HG03025 (cell line): ENCODE measurements around the gene NCAM1.

Experiments used
- ATAC-seq: cut with Tn5 transposase; IDR thresholded peaks from one replicate; pipeline ENCODE4 v1.9.1; 2021; ENCODE audit warnings: mild to moderate bottlenecking, moderate library complexity; ENCODE audit not compliant: unreplicated experiment, low FRiP score

NCAM1 gene

DNA sequence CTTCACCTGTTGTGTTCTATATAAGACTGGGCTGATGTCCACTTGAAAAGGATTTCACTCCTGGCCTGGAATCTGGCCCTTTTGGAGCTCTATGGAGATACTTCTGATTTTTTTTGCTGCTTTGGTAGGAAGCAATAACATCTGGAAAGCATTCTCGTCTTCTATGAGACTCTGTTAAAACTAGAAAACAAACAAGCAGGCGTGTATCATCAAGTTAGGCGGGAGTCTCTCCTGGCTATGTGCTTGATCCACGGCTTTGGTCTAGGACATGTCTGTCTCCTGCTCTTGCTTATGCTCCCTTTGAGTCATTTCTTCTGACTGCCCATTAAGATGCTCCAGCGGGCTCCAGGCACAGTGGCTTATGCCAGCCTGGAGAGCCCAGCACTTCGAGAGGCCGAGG lies 231.8 kb downstream of the NCAM1 start:
- ATAC-seq = no peak

GRCh38 chr11:113193946-113194345 lies 232.7 kb downstream of the NCAM1 start:
- ATAC-seq = no peak

DNA sequence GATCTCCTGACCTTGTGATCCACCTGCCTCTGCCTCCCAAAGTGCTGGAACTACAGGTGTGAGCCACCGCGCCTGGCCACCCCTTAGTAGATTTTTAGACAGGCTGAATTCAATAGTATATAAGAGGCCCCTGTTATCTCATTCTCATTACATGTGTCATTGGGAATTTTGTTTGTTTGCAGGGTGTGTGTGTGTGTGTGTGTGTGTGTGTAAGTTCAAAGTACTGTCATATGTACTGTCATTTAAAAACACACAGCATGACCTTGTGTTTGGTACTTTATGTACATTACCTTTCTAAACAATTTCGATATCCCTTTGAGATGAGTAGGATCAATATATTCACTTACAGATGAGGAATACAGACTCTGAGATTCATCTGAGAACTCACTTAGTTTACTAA lies 234.5 kb downstream of the NCAM1 start:
- no peak for ATAC-seq

GRCh38 chr11:113197446-113197845 lies 236.2 kb downstream of the NCAM1 start:
- no peak for ATAC-seq

- ATAC-seq = no peak
Observed at GRCh38 chr11:113198972-113199661, 237.9 kb downstream of the NCAM1 start.

GRCh38 chr11:113199866-113200265 lies 238.6 kb downstream of the NCAM1 start:
- ATAC-seq = no peak

DNA sequence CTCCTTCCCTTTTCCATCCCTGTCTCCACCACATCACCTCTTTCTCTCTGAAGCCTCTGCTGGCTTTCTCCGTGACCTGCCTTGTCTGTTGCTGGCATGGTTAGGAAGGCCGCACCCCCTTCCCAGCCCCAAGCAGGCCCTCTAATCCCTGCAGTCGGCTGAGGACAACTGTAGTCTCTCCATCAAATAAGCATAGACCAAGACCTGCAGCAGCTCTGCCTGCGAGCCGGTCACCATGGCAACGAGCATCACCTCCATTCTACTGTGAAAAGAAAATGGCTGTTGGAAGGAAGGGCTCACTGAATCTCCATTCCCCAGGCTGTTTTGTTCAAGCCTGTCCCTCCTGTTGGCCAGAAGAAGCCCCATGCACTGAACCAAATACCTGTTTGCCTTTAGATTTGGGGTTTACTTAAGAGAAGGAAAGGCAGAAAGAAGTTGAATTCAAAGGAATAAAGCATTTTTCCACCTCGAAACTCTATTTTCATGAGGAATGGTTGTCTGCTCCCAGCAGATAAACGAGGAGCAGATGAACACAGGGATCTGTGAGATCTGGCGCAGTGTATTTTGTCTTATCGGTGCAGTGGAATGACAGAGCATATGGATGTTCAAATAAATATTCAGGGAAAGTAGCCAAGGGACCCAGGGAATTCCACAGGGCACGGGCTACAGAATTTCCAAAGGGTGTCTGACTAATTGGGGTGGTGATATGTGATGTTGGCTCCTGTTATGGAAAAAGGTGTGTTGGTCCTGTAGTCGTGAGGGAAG lies 240.0 kb downstream of the NCAM1 start:
- no peak for ATAC-seq

DNA sequence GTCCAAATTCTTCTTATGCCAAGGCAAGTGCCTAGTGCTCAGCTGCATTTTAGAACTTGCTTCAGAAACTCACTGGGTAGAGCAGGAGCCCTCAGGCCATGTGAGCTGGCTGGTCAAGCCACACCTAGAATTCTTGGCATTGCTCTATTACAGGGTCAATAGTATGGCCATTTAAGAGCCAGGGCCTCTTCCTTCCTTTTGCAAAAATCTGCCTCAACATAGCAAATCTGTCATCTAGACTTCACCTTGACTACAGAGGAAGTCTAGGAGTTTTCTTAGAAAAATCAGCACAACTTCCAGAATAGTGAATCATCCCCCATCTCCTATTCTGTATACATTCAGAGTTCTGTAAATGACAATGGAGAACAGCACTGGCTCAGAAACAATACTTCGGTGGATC lies 241.2 kb downstream of the NCAM1 start:
- no peak for ATAC-seq

GRCh38 chr11:113203141-113203753 lies 242.0 kb downstream of the NCAM1 start:
- no peak for ATAC-seq

DNA sequence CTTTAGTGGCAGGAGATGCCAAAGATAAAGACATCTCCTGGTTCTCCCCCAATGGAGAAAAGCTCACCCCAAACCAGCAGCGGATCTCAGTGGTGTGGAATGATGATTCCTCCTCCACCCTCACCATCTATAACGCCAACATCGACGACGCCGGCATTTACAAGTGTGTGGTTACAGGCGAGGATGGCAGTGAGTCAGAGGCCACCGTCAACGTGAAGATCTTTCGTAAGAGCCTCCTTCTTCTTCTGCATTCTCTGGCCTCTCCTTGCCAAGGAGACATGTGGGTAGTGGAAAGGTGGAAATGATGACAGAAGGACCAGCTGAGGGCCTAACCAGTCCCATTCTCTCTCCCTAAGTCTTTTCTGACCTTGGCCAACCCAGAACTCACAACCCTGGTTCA lies 243.1 kb downstream of the NCAM1 start:
- ATAC-seq = no peak

GRCh38 chr11:113213549-113213948 lies 252.3 kb downstream of the NCAM1 start:
- no peak for ATAC-seq

DNA sequence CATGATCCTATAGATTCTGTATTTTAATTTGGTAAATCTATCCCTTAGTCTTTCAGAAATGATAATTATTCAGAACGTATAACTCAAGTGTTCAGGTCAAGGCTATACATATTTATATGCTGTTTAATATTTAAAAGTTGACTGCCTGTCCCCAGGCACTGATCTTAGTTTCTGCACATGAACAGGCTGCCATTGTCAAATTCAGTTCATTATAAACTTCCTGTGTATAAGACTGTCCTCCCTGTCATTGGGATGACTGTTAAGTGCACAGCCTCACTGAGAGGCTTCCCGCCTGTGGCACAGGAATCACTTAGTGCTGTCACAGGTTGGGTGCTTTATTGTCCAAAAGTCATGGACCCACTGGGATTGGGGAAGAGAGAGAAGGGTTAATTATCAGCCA lies 261.0 kb downstream of the NCAM1 start:
- ATAC-seq = no peak

DNA sequence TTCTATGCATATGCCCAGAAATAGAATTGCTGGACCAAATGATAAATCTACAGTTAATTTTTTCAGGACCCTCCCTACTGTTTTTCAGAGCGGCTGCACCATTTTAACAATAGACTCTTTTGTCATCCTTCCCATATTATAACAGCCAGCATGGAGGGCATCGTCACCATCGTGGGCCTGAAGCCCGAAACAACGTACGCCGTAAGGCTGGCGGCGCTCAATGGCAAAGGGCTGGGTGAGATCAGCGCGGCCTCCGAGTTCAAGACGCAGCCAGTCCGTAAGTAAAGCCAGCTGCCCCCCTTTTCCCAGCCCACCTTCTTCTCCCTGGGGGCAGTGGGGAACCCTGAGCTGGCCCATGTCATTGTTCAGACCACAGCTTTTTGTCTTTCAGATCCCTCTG lies 273.7 kb downstream of the NCAM1 start:
- no peak for ATAC-seq

- no peak for ATAC-seq
Observed at GRCh38 chr11:113237261-113237660, 276.0 kb downstream of the NCAM1 start.

DNA sequence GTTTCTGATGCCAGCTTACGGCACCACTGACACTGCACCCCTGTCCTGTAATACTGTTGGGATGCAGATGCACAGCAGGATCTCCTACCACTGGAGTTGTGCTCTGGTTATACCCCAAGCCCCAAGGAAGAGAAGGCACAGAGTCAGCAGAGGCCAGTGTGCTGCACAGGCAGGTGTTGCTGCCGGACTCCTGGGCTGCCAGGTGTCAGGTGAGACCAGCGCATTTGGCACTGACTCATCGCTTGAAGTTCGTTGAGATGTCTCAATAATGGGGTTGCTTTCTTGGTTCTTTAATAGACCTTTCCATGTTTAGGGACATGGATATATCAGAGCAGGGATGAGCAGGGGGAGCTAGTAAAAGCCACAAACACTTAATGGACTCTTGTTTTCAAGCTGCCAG lies 277.5 kb downstream of the NCAM1 start:
- no peak for ATAC-seq

GRCh38 chr11:113240389-113240788 lies 279.2 kb downstream of the NCAM1 start:
- ATAC-seq = no peak

DNA sequence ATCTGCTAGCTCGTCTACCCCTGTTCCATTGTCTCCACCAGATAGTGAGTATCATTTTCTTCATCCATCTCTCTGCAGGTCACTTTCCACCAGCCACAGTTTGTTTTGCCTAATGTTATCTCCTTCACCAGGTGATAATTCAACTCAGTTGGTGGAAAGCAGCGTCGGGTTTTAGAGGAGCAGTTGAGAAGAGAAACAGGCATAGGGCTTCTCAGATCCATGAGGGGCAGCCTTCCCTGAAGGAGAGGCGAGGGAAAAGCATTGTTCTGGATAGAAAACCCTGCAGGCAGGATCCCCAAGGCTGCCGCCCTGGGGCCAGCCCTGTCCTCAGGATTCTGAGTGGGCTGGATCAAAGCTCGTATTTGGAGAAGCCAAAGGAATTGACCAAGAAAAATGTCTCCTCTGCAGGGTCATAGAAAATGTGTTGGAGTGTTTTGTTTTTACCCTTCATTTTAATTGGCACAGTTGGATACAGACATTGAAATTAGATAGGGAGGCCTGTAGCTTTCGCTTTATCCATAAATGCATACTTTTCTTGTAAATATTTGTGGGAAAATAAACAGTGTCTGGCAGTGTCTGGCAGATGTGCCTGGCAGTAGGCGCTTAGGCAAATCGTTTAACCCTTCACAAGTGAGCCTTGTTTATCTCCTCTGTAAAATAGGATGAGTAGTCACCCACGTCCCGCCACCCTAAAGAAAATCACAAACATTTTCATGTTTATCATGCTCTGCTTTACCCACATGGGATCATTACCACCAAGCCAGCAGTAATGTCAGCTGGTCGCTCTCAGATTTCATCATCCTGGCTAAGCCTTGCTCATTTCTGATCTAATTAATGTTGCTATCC lies 279.8 kb downstream of the NCAM1 start:
- no peak for ATAC-seq

DNA sequence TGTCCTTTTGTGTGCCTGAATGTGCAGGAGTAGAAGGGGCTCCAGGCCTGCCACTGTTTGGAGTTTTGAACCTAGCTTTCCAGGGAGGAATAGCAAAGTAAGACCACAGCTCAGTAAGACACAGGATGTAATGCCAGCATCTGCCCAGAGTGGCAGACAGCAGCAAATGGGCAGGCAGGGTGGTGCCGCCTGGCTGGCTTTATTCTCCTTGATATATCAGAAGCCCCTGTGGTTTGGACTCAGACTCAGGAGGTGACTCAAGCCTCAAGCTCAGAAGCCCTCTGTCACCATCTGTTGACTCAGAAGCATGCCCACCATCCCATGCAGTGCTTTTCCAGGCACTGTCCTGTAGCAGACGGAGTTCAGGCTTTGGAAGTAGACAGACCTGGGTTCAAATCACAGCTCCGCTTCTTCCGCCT lies 280.4 kb downstream of the NCAM1 start:
- no peak for ATAC-seq

- ATAC-seq = no peak
Observed at GRCh38 chr11:113242060-113242459, 280.8 kb downstream of the NCAM1 start.

DNA sequence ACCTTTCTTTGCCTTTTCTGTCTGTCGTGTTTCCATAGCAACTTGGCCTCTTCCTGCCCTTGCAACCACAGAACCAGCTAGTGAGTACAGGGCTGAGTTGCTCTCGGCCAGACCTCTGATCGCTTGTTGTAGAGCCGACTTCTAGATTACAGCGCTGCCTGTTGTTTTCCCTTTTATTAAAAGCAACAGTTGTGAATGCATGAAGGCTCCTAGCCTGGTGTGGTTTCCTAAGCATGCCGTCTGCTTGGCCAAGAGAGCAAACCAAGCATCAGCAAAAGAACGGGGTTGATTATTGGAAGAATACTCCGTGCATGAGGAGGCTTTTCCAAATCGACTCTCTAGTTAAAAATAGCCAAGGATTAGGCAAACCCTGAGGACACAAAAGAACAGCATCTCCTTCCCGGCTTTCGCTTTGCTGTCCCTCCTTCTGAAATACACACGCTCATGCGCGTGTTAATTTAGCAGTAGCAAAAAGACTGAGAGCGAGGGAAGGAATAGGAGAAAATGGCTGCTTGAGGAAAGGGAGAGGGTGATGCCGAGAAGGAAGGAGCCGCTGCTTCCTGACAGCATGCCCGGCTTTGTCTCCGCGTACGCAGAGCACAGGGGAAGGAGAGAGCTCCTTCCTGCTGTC lies 281.7 kb downstream of the NCAM1 start:
- no peak for ATAC-seq
